ENCODE measurements around the gene TREH.
A peak's percentile ranks its signal among the peaks of the same experiment; 100 is the strongest.

The TREH gene

DNA sequence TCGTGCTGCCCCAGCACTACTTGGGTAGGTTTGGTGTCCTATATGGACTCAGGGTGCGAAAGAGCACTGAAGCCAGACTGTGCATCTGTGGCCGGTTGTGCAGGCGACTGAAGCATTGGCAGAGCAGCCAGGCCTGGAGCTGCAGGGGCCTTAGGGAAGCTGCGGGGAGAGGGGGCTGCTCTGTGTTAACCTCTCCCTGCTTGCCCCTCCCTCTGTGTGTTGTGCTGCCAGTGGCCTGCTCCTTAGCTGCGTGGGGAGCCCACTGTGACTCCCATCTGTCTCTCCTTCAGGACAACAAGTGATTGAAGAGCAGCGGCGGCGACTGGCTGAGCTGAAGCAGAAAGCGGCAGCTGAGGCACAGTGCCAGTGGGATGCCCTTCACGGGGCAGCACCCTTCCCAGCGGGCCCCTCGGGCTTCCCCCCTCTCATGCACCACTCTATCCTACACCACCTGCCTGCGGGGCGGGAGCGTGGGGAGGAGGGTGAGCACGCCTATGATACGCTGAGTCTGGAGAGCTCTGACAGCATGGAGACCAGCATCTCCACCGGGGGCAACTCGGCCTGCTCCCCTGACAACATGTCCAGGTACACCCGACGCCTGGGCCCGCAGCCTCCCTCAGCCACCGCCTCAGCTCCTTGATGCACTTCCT is 34.3 kb downstream of the TREH start:
- DNase-seq = no peak

- no peak for DNase-seq
Observed at GRCh38 chr11:118644496-118644895, 35.0 kb downstream of the TREH start.

DNA sequence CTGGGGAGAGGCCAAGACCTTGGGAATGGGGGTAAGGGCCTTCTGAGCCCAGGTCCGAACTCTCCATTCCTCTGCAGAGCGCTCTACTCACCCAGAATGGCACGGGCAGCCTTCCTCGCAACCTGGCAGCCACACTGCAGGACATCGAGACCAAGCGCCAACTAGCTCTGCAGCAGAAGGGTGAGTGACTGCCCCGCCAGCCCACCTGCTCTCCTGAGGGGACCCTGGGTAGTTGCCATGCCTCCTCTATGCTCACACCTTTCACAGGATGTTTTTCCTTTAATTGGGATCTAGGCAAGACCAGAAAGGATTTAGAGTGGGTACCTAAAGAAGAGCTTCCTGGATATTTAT is 35.5 kb downstream of the TREH start:
- DNase-seq = no peak

- no peak for DNase-seq
Observed at GRCh38 chr11:118643142-118643994, 36.1 kb downstream of the TREH start.

GRCh38 chr11:118641397-118642019 is 37.9 kb downstream of the TREH start:
- no peak for DNase-seq

GRCh38 chr11:118640332-118641154 is 38.9 kb downstream of the TREH start:
- DNase-seq = peak in 2 of 4 experiments; percentile 12 to 19

GRCh38 chr11:118639899-118640298 is 39.6 kb downstream of the TREH start:
- no peak for DNase-seq

DNA sequence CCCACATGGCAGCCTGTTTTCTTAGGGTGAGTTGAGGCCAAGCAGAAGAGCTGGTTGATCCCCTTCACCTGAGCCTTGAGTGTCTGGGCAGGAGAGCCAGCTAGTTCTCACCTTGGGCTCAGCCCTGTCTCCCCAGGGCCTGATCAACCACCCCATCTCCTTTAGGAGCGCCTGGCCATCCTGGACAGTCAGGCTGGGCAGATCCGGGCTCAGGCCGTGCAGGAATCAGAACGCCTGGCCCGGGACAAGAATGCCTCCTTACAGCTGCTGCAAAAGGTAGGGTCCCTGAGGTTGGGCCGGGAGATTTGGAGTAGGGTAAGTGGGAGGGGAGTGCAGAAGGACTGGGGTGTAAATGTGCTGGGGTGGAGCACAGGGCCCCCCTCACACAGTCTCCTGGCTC is 40.7 kb downstream of the TREH start:
- DNase-seq = no peak

- DNase-seq = no peak
Observed at GRCh38 chr11:118636569-118637290, 42.7 kb downstream of the TREH start.

- no peak for DNase-seq
Observed at GRCh38 chr11:118635642-118636041, 43.8 kb downstream of the TREH start.

DNA sequence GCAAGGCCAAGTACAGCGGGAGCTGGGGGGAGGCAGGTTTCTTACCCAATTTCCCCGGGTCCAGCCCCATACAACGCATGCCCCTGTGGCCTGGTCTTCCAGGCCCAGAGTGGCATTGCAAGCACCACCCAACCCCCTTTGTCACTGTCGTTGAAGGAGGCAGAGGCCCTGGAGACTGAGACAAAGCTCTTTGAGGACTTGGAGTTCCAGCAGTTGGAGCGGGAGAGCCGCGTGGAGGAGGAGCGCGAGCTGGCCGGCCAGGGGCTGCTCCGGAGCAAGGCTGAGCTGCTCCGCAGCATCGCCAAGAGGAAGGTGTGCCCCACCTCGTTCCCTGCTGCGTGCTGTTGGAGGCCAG is 44.2 kb downstream of the TREH start:
- no peak for DNase-seq

DNA sequence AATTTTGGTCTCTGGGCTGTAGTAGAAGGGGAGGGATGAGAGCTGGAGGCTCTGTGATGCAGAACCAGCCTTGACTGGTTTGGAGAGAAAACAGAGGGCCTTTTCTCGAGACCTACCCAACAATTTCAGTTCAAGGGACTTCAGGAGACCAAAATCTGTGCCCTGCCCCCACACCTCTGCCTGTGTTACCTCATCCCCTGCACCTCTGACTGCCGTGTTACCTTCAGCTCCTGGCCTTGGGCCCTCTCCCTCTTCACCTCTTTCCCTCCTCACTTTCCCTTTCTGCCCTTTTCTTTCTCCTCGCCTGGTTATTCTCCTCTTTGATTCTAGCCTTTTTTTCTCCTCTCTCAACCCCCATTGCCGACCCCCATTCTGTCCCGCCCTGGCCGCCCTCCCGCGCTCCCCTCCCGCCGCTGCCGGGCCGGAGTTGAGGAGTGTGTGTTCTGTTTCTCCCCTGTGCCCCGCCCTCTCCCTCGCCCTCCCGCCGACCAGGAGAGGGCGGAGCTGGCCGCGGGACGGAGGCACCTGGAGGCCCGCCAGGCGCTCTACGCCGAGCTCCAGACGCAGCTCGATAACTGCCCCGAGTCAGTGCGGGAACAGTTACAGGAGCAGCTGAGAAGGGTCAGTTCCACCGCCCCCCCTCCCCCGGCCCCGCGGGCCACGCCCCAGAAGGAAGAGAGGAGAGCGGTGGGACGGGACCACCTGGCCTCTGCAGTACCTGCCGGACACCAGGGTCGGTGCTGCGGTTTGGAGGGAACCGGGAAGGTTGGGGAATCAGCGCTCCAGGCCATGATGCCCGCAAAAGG is 44.8 kb downstream of the TREH start:
- DNase-seq = no peak

DNA sequence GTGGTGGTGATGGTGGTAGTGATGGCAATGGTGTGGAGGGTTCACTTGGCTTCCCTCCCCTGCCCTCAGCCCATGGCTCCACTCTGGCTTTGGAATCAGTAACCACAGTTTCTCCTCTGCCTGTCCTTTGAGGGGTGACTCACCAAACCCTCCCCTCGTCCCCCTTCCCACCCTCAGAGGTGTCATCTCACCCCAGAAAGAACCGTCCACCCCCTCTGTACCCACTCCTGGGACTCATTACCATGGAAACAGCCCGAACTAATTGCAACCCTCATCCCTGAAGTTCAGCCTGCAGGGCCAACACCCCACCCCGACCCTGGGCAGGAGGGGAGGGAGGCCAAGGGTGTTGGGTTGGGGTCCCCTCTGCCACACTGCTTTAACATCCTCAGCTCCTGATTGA is 45.5 kb downstream of the TREH start:
- DNase-seq = no peak

DNA sequence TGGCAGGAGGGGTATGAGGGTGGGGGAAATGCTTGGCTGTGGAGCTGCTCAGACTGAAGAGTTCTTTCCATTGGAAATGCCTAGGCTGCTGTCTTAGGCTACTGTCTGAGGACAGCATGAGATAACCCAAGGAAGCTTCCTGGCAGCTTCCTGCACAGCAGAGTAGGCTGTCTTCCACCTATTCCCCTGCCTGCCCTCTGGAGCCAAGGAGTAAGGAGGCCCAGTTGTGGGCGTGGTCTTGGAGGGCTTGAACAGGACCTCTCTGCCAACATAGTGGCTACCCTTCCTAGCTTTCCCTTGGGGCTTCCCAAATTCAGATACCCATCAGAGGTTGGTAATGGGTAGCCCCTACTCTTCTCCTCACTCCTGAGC is 46.1 kb downstream of the TREH start:
- no peak for DNase-seq

- no peak for DNase-seq
Observed at GRCh38 chr11:118632577-118633318, 46.7 kb downstream of the TREH start.

DNA sequence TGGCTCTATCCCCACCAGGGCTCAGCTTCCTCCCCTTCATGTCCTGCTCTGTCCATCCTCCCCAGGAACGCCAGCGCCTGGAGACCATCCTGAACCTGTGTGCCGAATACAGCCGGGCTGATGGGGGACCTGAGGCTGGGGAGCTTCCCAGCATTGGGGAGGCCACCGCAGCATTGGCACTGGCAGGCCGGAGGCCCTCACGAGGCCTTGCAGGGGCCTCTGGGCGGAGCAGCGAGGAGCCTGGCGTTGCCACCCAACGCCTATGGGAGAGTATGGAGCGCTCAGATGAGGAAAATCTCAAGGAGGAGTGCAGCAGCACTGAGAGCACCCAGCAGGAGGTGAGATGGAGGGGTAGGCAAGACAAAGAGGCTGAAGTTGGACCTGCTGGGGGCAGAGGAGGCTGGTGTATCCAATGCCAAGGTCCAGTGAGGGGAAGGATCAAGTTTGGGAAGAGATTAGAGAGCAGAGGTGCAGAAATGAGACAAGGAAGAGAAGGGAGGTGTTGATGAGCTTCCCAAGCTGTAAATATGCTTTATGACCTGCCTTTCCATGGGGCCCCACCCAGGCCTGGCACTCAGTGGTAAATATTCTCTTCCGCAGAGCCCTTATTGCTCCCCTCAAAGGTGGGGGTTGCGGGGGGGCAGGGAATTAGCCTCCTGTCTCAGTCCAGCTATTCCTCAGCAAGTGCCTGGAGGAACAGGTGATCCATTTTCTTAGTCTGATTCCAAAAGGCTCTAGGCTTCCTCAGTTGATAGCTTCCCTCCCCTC is 48.1 kb downstream of the TREH start:
- no peak for DNase-seq

- no peak for DNase-seq
Observed at GRCh38 chr11:118629761-118630661, 49.4 kb downstream of the TREH start.

- no peak for DNase-seq
Observed at GRCh38 chr11:118628861-118629549, 50.4 kb downstream of the TREH start.

Measured in suppressor macrophage (primary cell).